ACC112 (cell line): ENCODE data around the gene NEK6.

Experiments
- H2AFZ ChIP-seq: fragments of 200-600 bp; sonication (generic); one replicate; pipeline ENCODE4 v1.6.0; 2017; ENCODE audit warnings: antibody characterized with exemption, low read length; ENCODE audit not compliant: unreplicated experiment
- H3K27ac ChIP-seq: fragments of 200-600 bp; sonication (generic); 2 replicates; pipeline ENCODE4 v1.5.1; 2014; ENCODE audit warnings: low read depth, mild to moderate bottlenecking, antibody characterized with exemption, low read length, moderate library complexity
- H3K27me3 ChIP-seq: fragments of 200-600 bp; sonication (generic); 2 replicates; pipeline ENCODE4 v1.6.1; 2014; ENCODE audit warnings: mild to moderate bottlenecking, antibody characterized with exemption, low read length, moderate library complexity, mixed read lengths; ENCODE audit not compliant: insufficient read depth
- H3K36me3 ChIP-seq: fragments of 200-600 bp; sonication (generic); 2 replicates; pipeline ENCODE4 v1.6.1; 2016; ENCODE audit warnings: mild to moderate bottlenecking, antibody characterized with exemption, low read length, moderate library complexity, mixed read lengths; ENCODE audit not compliant: insufficient read depth
- H3K4me1 ChIP-seq: fragments of 200-600 bp; sonication (generic); one replicate; pipeline ENCODE4 v1.6.1; 2016; ENCODE audit warnings: low read length, mixed read lengths; ENCODE audit not compliant: insufficient read depth, unreplicated experiment, control insufficient read depth
- H3K4me3 ChIP-seq: fragments of 200-600 bp; sonication (generic); 2 replicates; pipeline ENCODE4 v1.5.1; 2014; ENCODE audit warnings: mild to moderate bottlenecking, low read depth, low read length
- H3K79me2 ChIP-seq: fragments of 200-600 bp; sonication (generic); one replicate; pipeline ENCODE4 v1.6.0; 2016; ENCODE audit warnings: low read length; ENCODE audit not compliant: control insufficient read depth, unreplicated experiment, insufficient read depth

The NEK6 gene

DNA sequence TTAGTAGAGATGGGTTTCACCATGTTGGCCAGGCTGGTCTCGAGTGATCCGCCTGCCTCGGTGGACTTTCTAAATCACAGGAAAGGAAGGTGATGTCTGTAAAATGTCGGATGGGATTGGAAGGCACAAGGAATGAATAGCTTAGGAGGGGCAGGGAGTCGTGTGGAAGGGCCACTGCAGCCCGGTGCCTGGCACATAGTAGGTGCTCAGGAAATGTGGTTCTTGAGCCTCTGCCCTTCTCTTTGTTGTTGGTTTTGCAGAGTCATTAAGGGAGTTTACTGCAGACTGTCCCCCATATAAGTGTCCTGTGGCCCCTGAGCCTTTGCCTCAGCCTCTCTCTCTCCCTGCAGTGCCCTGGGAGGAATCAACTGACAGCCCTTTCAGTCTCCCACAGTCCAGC is 11.8 kb downstream of the NEK6 start:
- H2AFZ ChIP-seq = no peak overlapping the region
- H3K79me2 ChIP-seq = peaks cover 99% of the 10 kb centered on the region
- H3K27me3 ChIP-seq = no peaks in the 10 kb centered on the region
- H3K4me1 ChIP-seq = peaks cover 83% of the 10 kb centered on the region
- H3K36me3 ChIP-seq = no peaks in the 10 kb centered on the region; the same call in 1 of the 2 replicates
- H3K27ac ChIP-seq = no peak overlapping the region
- no peak overlapping the region for H3K4me3 ChIP-seq

DNA sequence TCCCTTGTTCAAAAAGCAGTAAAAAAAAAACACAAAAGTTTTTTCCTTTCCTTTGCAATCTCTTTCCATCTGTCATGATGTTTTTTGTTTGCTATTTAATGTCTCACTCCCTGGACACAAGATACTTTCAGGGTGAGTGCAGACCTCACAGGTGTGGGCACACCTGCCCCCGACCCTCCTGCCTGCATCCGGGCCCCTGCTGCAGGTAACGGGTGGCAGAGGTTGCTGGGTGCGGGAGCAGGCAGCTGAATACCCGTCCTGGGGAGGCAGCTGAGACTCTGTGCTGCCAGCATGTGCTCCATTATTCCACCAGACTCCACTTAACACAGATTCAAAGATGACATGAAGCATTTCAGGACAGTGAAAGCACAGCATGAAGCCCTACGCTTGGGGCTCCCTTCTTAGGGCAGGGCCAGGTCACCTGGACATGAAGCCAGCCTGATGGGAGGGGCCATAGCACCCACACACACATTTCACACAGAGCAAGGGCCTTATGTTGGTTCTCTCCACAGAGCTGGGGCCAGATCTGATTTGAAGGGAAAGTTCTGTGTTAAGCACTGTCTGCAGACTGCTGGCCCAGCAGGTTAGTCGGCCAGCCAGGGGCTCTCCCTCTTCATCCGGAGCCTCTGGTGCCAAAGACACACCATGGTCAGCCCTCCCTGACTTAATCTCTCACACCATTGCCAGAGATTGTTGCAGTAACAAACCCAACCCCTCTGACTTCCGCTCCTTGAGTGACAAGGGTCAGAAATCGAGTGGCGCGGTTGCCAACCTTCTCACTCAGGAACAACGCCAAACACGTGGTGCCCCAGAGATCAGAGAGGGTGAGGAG is 13.0 kb downstream of the NEK6 start:
- Histone ChIP-seq H3K4me3 (no peak overlapping the region), H3K27ac (peak overlapping the region; percentile 11; the same call in 1 of the 2 replicates), H3K27me3 (no peaks in the 10 kb centered on the region), H2AFZ (no peak overlapping the region), H3K79me2 (peaks cover 100% of the 10 kb centered on the region), H3K36me3 (no peaks in the 10 kb centered on the region; the same call in 1 of the 2 replicates), H3K4me1 (peaks cover 77% of the 10 kb centered on the region)

DNA sequence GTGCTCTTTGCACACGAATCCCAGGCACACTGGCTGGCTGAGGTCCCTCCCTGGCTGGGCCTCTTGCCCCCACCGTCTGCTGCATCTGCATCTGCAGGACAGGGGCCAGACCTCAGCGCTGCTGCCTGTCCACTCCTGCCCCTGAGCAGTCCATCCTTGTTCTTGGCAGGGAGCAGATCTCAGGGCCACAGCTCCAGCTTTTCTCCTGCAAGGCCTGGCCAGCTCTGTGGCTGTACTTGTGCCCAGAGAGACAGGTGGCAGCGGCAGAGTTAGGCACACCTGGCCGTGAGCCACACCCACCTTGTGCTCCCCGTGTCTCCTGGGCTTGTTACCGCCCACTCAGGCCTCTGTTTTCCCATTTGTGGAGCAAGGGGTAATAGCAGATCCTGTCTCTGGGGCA is 13.9 kb downstream of the NEK6 start:
- no peak overlapping the region; the same call in 1 of the 2 replicates for H3K27ac ChIP-seq
- no peak overlapping the region for H2AFZ ChIP-seq
- H3K4me3 ChIP-seq = no peak overlapping the region
- H3K4me1 ChIP-seq = peaks cover 68% of the 10 kb centered on the region
- no peaks in the 10 kb centered on the region for H3K36me3 ChIP-seq
- H3K27me3 ChIP-seq = no peaks in the 10 kb centered on the region
- H3K79me2 ChIP-seq = peaks cover 100% of the 10 kb centered on the region

DNA sequence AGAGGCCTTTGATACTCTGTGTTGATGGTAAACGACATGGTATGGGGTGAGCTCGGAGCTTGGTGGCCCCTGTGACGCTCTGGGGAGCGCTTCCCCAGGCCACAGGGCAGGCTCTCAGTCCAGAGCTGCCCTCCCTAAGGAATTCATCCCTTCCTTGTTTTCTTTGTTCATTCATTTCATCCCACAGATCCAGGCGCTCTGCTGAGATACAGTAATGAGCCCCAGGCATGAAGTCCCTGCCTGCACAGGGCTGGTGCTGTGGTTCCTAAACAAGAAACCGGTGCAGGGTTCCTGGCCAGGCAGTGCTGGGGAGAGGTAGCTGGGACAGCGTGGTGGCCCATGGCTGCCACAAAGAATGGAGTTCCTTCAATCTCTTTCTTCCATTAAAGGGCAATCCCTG is 14.4 kb downstream of the NEK6 start:
- no peak overlapping the region for H2AFZ ChIP-seq
- no peak overlapping the region for H3K27ac ChIP-seq
- H3K4me1 ChIP-seq = peaks cover 63% of the 10 kb centered on the region
- H3K27me3 ChIP-seq = no peaks in the 10 kb centered on the region
- no peak overlapping the region for H3K4me3 ChIP-seq
- H3K79me2 ChIP-seq = peaks cover 100% of the 10 kb centered on the region
- H3K36me3 ChIP-seq = no peaks in the 10 kb centered on the region

DNA sequence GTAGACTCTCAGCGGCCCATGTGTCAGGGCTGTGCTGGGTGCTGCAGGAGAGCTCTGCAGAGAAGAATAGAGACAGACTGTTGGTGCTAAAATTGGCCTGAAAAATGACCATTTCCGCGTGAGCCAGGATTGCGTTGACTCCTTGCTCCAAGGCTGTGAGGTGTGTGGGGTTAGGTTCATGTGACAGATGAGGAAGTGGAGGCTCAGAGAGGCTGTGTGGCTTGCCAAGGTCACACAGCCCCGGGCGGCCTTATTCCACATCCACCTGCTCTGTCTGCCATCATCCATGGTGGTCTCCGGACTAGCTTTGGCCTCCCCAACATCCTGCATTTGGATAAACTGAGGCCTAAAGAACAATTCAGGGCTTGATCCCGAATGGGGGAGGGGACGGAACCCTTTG is 15.2 kb downstream of the NEK6 start:
- Histone ChIP-seq H3K79me2 (peaks cover 100% of the 10 kb centered on the region), H3K4me3 (no peak overlapping the region), H3K36me3 (no peaks in the 10 kb centered on the region), H3K27me3 (no peaks in the 10 kb centered on the region), H3K4me1 (peaks cover 54% of the 10 kb centered on the region), H3K27ac (no peak overlapping the region), H2AFZ (no peak overlapping the region)

DNA sequence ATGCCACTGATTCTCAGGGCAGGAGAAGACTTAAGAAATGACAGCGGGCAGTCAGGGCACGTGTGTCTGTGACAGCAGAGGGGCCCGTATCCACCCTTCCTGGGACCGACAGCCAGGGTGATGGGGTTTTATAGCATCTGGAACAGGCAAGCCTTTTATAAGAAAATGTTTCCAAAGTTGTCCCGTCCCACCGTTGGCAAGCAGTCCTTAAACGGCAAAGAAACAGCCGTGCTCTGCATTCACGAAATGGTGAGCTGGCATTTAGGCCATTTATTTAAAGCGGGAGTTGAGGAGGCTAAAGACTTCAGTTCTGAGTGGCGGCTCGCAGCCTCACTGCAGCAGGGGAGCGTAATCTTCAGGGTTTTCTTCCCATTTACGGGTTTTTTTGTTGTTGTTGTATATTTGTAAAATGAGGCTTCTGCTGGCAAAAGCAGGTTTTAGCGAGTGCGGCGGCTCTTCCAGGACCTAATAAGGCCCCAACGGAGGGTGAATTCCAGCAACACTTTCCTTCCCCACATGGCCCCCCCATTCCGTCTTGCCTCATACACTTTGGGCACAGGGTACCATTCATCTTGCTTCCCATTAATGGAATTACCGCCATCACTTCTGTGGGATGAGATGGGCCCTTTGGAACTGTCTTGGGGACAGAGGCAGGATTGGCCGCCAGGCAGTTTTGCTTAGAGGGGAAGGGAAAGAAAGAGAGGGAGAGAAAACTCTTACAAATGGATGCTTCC is 15.8 kb downstream of the NEK6 start:
- Histone ChIP-seq H3K4me3 (no peak overlapping the region), H3K27ac (no peak overlapping the region), H3K79me2 (peaks cover 100% of the 10 kb centered on the region), H3K27me3 (no peaks in the 10 kb centered on the region), H3K4me1 (peaks cover 50% of the 10 kb centered on the region), H2AFZ (no peak overlapping the region), H3K36me3 (no peaks in the 10 kb centered on the region)

DNA sequence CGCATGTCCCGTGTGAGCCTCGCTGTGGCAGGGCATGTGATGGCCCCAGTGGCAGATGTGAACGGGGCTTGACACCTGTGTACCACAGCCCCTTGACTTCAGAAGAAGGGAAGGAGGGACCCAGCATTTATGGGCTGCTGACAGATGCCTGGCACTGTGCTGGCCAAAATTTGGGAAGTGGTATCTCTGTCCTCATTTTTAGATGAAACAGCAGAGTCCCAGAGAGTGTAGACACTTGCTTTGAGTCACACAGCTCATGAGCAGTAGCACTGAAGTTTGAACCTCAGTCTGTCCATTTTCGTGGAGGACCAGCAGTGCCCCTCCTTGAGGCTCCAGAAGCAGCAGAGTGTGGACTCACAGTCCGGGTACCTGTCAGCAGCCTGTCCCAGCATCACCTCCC is 16.5 kb downstream of the NEK6 start:
- Histone ChIP-seq H3K79me2 (peaks cover 98% of the 10 kb centered on the region), H3K27ac (no peak overlapping the region), H3K27me3 (no peaks in the 10 kb centered on the region), H3K36me3 (no peaks in the 10 kb centered on the region), H2AFZ (no peak overlapping the region), H3K4me3 (no peak overlapping the region), H3K4me1 (peaks cover 48% of the 10 kb centered on the region)

DNA sequence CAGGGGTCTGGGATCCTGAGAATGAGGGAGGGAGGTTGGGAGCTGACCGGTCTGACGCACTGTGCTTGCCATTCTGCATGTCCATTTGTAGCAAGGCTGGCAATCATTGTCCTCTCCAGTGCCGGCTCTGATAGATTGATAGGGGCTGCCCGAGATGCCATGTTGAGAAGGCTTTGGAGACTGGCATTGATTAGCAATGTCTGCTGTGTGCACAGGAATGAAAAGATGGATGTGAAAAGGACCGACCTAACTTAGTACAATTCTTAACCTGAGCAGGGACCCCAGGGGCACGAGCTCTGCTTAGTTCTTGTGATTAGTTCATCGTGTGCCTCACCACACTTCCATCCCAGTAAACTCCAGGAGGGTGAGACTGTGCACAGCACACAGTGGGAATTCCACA is 17.0 kb downstream of the NEK6 start:
- Histone ChIP-seq H3K4me3 (no peak overlapping the region), H3K4me1 (peaks cover 50% of the 10 kb centered on the region), H3K27me3 (no peaks in the 10 kb centered on the region), H2AFZ (no peak overlapping the region), H3K36me3 (no peaks in the 10 kb centered on the region), H3K27ac (no peak overlapping the region), H3K79me2 (peaks cover 97% of the 10 kb centered on the region)

DNA sequence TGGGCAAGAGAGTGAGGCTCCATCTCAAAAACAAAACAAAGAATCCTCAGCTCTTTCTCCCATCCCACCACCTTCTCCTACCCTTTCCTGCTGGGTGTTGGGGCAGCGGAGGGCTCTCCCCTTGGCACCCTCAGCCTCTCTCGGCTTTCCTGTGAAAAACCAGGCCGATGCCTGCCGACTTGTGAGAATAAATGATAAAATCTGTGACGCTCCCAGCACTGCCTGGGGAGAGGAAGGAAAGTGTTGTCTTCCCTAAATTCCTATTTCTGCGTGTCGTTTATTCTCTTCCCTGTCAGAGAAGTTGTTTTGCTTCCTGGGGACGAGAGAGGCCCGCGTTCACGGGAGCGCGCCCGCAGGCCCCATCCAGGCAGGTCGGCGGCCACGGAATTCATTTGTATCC is 19.7 kb downstream of the NEK6 start:
- no peak overlapping the region for H2AFZ ChIP-seq
- peaks cover 50% of the 10 kb centered on the region for H3K4me1 ChIP-seq
- peak overlapping the region; percentile 53 for H3K27ac ChIP-seq
- peaks cover 95% of the 10 kb centered on the region for H3K79me2 ChIP-seq
- no peak overlapping the region for H3K4me3 ChIP-seq
- H3K27me3 ChIP-seq = no peaks in the 10 kb centered on the region
- no peaks in the 10 kb centered on the region for H3K36me3 ChIP-seq

DNA sequence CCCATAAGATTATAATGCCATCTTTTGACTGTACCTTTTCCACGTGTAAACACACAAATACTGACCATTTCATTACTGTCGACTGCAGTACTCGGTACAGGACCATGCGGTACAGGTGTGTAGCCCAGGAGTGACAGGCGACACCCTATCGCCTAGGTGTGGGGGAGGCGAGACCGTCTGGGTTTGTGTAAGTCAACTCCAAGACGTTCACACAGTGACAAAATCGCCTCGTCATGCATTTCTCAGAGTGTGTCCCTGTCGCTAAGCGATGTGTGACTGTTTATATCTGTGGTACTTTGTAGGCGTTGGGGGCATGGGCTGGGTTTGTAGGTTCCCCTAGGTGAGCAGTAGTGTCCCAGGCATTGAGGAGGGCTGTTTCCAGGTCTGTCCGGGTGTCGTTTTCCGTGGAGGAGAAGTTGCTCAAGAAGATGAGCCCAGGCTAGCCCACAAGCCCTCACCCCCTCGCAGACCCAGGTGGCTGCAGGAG is 20.3 kb downstream of the NEK6 start:
- H3K4me1 ChIP-seq = peaks cover 55% of the 10 kb centered on the region
- H3K36me3 ChIP-seq = no peaks in the 10 kb centered on the region
- H3K27ac ChIP-seq = peak overlapping the region; percentile 53
- no peak overlapping the region for H2AFZ ChIP-seq
- H3K79me2 ChIP-seq = peaks cover 95% of the 10 kb centered on the region
- no peak overlapping the region for H3K4me3 ChIP-seq
- no peaks in the 10 kb centered on the region for H3K27me3 ChIP-seq
